ENCODE measurements around the gene RCVRN.

RCVRN gene

GRCh38 chr17:9895923-9896322, 9.1 kb downstream of the RCVRN start:
- no peak for DNase-seq

- no peak for DNase-seq
Measured at GRCh38 chr17:9894231-9894630, 10.8 kb downstream of the RCVRN start.

DNA sequence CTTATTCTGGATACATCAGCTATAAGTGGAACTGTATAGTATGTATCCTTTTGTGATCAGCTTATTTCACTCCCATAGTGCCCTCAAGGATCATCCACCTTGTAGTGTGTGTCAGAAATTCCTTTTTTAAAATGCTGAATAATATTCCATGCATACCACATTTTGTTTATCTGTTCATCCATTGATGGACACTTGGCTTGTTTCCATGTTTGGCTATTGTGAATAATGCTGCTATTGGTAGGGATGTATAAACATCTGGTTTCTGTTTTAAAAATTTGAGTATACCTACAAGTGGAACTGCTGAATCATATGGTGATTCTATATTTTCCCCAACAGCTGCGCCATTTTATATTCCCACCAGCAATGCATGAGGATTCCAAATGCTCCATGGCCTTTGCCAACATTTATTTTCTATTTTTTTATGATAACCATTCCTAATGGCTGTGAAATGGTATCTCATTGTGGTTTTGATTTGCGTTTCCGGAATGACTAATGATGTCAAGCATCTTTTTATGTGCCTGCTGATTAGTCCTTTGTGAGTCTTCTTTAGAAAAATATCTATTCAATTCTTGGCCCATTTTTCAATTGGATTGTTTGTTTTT, 11.6 kb downstream of the RCVRN start:
- DNase-seq: no peak

- DNase-seq: no peak
Measured at GRCh38 chr17:9890124-9890523, 14.9 kb downstream of the RCVRN start.

- no peak for DNase-seq
Measured at GRCh38 chr17:9887508-9887907, 17.6 kb downstream of the RCVRN start.

- no peak for DNase-seq
Measured at GRCh38 chr17:9886141-9886930, 18.7 kb downstream of the RCVRN start.

GRCh38 chr17:9883451-9883850, 21.6 kb downstream of the RCVRN start:
- no peak for DNase-seq

GRCh38 chr17:9880582-9880999, 24.5 kb downstream of the RCVRN start:
- DNase-seq: no peak

DNA sequence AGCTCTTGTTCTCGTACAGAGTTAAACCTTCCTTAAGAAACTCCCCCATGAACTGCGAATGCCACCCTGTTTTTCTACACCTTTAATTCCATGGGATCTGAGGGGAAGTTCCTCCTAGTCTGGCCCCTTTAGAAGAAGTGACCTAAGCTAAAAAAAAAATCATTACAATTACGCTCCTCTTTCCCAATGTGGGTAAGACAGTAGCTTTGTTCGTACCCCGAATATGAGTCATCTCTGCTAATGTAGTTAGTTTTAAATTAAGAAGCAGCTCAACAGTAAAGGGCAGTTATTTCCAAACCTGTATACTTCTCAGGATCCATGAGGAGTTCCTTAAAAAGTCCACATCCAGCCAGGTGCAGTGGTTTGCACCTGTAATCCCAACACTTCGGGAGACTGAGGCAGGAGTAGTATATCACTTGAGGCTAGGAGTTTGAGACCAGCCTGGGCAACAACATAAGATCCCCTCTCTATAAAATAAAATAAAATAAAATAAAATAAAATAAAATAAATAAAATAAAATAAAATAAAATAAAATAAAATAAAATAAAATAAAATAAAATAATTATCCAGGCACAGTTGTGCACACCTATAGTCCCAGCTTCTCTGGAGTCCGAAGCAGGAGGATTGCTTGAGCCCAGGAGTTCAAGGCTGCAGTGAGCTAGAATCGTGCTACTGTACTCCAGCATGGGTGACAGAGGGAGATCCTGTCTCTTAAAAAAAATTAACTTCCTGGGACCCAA, 26.1 kb downstream of the RCVRN start:
- DNase-seq: no peak

- DNase-seq: no peak
Measured at GRCh38 chr17:9878356-9878755, 26.7 kb downstream of the RCVRN start.

DNA sequence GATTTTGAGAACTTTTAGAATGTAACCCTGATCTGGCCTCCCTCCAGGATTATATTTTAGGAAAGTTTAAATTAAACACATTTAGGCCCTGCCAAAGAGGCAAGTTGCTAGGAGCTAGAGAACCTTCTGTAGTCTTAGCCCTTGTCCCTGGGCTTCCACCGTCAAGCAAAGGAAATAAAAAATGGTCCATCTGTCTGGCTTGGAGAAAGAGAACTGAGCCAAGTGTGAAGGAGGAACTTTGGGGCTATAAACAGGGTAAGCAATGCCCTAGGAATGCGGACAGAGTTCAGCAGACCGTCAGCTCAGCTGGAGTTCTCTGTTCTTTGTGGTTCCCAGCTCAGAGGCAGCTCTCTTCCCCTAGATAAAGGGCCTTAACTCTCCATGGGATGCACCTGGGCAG, 29.6 kb downstream of the RCVRN start:
- DNase-seq: no peak

GRCh38 chr17:9874722-9875121, 30.3 kb downstream of the RCVRN start:
- no peak for DNase-seq

DNA sequence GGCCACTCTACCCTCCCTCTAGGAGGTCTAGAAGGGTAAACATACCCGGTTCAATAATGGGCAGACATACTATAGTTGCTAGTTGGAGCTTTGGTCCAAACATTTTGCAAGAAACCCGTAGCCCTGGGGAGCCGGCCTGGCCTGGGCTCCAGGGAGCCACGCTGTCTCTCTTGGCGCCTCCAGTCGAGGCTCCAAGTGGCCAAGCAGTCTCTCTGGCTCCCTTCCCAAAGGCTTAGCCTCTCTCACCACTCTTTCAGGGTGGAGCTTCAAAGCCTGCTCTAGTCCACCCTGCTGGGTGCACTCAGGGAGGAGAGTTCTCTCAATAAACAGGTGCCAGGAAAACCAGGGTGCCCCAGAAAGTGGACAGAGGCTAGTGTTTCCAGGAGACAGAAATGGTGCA, 32.2 kb downstream of the RCVRN start:
- DNase-seq: no peak

GRCh38 chr17:9868552-9868951, 36.5 kb downstream of the RCVRN start:
- DNase-seq: no peak

DNA sequence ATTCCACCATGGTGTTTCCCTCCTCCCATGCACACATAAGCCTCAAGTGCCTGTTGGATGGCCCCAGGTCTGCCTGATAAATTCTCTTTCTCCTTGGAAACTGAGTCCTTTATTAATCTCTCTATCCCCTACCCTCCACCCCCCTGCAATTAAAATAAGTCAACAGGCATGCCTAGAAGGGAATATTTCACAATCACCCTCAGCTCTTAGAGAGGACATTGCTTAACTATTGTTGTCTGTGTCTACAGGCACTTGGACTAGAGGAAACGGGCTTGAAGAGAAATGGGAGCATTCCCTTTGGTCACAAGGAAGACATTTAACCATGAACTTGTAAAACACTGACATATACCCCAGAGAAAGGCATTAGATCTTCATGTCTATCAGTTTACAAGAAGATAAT, 39.5 kb downstream of the RCVRN start:
- DNase-seq: no peak

- DNase-seq: no peak
Measured at GRCh38 chr17:9862949-9863348, 42.1 kb downstream of the RCVRN start.

- no peak for DNase-seq
Measured at GRCh38 chr17:9862220-9862619, 42.9 kb downstream of the RCVRN start.

GRCh38 chr17:9860851-9861250, 44.2 kb downstream of the RCVRN start:
- no peak for DNase-seq

DNA sequence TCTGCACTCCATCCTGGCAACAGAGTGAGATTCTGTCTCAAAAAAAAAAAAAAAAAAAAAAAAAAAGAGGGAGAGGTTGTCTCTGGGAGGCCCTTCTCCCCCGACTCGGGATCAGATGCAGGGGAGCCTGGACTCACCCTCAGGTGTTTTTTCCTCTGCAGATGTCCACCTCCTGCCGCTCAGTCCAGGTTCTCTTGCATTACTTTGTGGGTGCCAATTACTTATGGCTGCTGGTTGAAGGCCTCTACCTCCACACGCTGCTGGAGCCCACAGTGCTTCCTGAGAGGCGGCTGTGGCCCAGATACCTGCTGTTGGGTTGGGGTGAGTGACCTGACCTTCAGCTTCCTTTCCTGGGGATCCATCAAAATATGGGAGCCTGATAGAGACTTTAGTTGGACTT, 45.3 kb downstream of the RCVRN start:
- DNase-seq: no peak

DNA sequence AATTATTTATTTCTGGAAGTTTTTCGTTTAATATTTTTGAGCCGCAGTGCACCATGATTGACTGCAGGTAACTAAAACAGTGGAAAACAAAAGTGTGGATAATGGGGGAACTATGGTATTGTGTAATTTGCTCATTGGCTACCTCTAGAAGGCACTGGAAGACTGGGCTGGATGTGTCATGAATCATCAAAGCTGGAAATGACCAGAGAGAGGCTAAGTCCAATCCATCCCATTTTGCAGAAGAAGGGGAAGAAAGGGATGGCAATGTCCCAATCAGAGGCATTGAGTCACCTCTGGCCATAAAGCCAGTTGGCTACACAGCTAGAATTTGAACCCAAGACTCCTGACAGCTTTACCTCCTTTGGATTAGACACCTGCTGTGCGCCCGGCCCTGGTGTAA, 50.0 kb downstream of the RCVRN start:
- DNase-seq: no peak

GRCh38 chr17:9854255-9854654, 50.8 kb downstream of the RCVRN start:
- no peak for DNase-seq

- DNase-seq: no peak
Measured at GRCh38 chr17:9850151-9850550, 54.9 kb downstream of the RCVRN start.
